ENCODE data around the gene SCGN. TPM values are rescaled to one million over a fixed set of nuclear protein-coding genes. Genes with fewer than 3 reads are reported as not detected.

SCGN gene
- polyA plus RNA-seq (2011; rRNA removed) (not detected in 2 replicates), polyA minus RNA-seq (2011; rRNA and poly(A)+ RNA removed) (not detected in 2 replicates)

- Histone ChIP-seq H3K27me3 (ENCODE audit: control insufficient read depth, insufficient read depth, low read length) (no peaks in the 10 kb centered on the region), H3K4me3 (ENCODE audit: low read depth, low read length) (no peak within 1 kb of the TSS), H3K36me3 (ENCODE audit: control insufficient read depth, insufficient read depth, low read length) (no peaks in the 10 kb centered on the region)
- TF ChIP-seq CTCF (IDR thresholded peaks at IDR 0.05; ENCODE audit: insufficient read depth, low read depth, low read length): no peak
- no peak for DNase-seq (ENCODE audit: low read depth)
- CTCF ChIA-PET: no interaction called here
- POLR2A ChIA-PET: no interaction called here
Measured at GRCh38 chr6:25652007-25652515, at the start of gene SCGN. SCGN (plus strand) TSS chr6:25652215; CDS start chr6:25652404, 189 bp downstream.

- no peak for TF ChIP-seq CTCF (IDR thresholded peaks at IDR 0.05; ENCODE audit: insufficient read depth, low read depth, low read length)
- no peaks in the 10 kb centered on the region for H3K36me3 ChIP-seq (ENCODE audit: control insufficient read depth, insufficient read depth, low read length)
- ChIA-PET POLR2A (no interaction called here), CTCF (interaction anchor here (0.9 to 4.5 kb wide), 5 partner anchors 10 to 379 kb away, joined by 3 to 16 read pairs (median 3); no protein-coding TSS in a partner anchor)
- H3K4me3 ChIP-seq (ENCODE audit: low read depth, low read length): no peak overlapping the region
- no peaks in the 10 kb centered on the region for H3K27me3 ChIP-seq (ENCODE audit: control insufficient read depth, insufficient read depth, low read length)
- DNase-seq (ENCODE audit: low read depth): no peak
Measured at GRCh38 chr6:25602674-25602982, 49.4 kb upstream of the SCGN start.

GRCh38 chr6:25603251-25603650 lies 48.8 kb upstream of the SCGN start:
- no peak for DNase-seq (ENCODE audit: low read depth)
- no peaks in the 10 kb centered on the region for H3K27me3 ChIP-seq (ENCODE audit: control insufficient read depth, insufficient read depth, low read length)
- TF ChIP-seq CTCF (IDR thresholded peaks at IDR 0.05; ENCODE audit: insufficient read depth, low read depth, low read length): no peak
- CTCF ChIA-PET: interaction anchor here (1.1 to 4.5 kb wide), 2 partner anchors 15 to 299 kb away, joined by 3 to 16 read pairs; no protein-coding TSS in a partner anchor
- no peaks in the 10 kb centered on the region for H3K36me3 ChIP-seq (ENCODE audit: control insufficient read depth, insufficient read depth, low read length)
- H3K4me3 ChIP-seq (ENCODE audit: low read depth, low read length): no peak overlapping the region
- POLR2A ChIA-PET: no interaction called here

GRCh38 chr6:25606151-25606550 lies 45.9 kb upstream of the SCGN start:
- POLR2A ChIA-PET: no interaction called here
- Histone ChIP-seq H3K36me3 (ENCODE audit: control insufficient read depth, insufficient read depth, low read length) (peaks cover 1% of the 10 kb centered on the region; the same call in 1 of the 2 replicates), H3K27me3 (ENCODE audit: control insufficient read depth, insufficient read depth, low read length) (no peaks in the 10 kb centered on the region), H3K4me3 (ENCODE audit: low read depth, low read length) (no peak overlapping the region)
- no peak for TF ChIP-seq CTCF (IDR thresholded peaks at IDR 0.05; ENCODE audit: insufficient read depth, low read depth, low read length)
- CTCF ChIA-PET: interaction anchor here (1.1 to 4.5 kb wide), 5 partner anchors 18 to 383 kb away, joined by 3 to 16 read pairs (median 4); no protein-coding TSS in a partner anchor
- no peak for DNase-seq (ENCODE audit: low read depth)

- ChIA-PET POLR2A (no interaction called here), CTCF (interaction anchor here (0.6 to 1.3 kb wide), 2 partner anchors 38 to 383 kb away, joined by 3 read pairs; no protein-coding TSS in a partner anchor)
- Histone ChIP-seq H3K4me3 (ENCODE audit: low read depth, low read length) (no peak overlapping the region), H3K27me3 (ENCODE audit: control insufficient read depth, insufficient read depth, low read length) (no peaks in the 10 kb centered on the region), H3K36me3 (ENCODE audit: control insufficient read depth, insufficient read depth, low read length) (peaks cover 1% of the 10 kb centered on the region; the same call in 1 of the 2 replicates)
- DNase-seq (ENCODE audit: low read depth): no peak
- TF ChIP-seq CTCF (IDR thresholded peaks at IDR 0.05; ENCODE audit: insufficient read depth, low read depth, low read length): no peak
Measured at GRCh38 chr6:25608558-25609174, 43.3 kb upstream of the SCGN start.
